ENCODE measurements around the gene TMTC2.

The TMTC2 gene

GRCh38 chr12:83018088-83018487, 331.4 kb downstream of the TMTC2 start:
- no peak for FAIRE-seq

GRCh38 chr12:83027021-83027723, 340.5 kb downstream of the TMTC2 start:
- FAIRE-seq, result no peak

GRCh38 chr12:83031196-83031595, 344.5 kb downstream of the TMTC2 start:
- FAIRE-seq, result no peak

- no peak for FAIRE-seq
Measured at GRCh38 chr12:83036847-83037246, 350.1 kb downstream of the TMTC2 start.

- FAIRE-seq, result no peak
Measured at GRCh38 chr12:83039413-83039812, 352.7 kb downstream of the TMTC2 start.

- FAIRE-seq, result no peak
Measured at GRCh38 chr12:83040339-83040738, 353.6 kb downstream of the TMTC2 start.

GRCh38 chr12:83040991-83041390, 354.3 kb downstream of the TMTC2 start:
- no peak for FAIRE-seq

GRCh38 chr12:83042441-83043200, 355.9 kb downstream of the TMTC2 start:
- FAIRE-seq, result no peak

- no peak for FAIRE-seq
Measured at GRCh38 chr12:83044736-83045135, 358.0 kb downstream of the TMTC2 start.

- no peak for FAIRE-seq
Measured at GRCh38 chr12:83046019-83046418, 359.3 kb downstream of the TMTC2 start.

- no peak for FAIRE-seq
Measured at GRCh38 chr12:83049306-83049705, 362.6 kb downstream of the TMTC2 start.

GRCh38 chr12:83052890-83053541, 366.3 kb downstream of the TMTC2 start:
- FAIRE-seq, result no peak

GRCh38 chr12:83057436-83057835, 370.7 kb downstream of the TMTC2 start:
- no peak for FAIRE-seq

- FAIRE-seq, result no peak
Measured at GRCh38 chr12:83059107-83059506, 372.4 kb downstream of the TMTC2 start.

GRCh38 chr12:83065562-83065961, 378.9 kb downstream of the TMTC2 start:
- no peak for FAIRE-seq

- FAIRE-seq, result no peak
Measured at GRCh38 chr12:83067981-83068380, 381.3 kb downstream of the TMTC2 start.

- FAIRE-seq, result no peak
Measured at GRCh38 chr12:83074358-83074894, 387.7 kb downstream of the TMTC2 start.

GRCh38 chr12:83075471-83075870, 388.8 kb downstream of the TMTC2 start:
- FAIRE-seq, result no peak

GRCh38 chr12:83077041-83077440, 390.3 kb downstream of the TMTC2 start:
- FAIRE-seq, result no peak

GRCh38 chr12:83082690-83083276, 396.1 kb downstream of the TMTC2 start:
- no peak for FAIRE-seq

- no peak for FAIRE-seq
Measured at GRCh38 chr12:83083616-83084015, 396.9 kb downstream of the TMTC2 start.

GRCh38 chr12:83084516-83085234, 398.0 kb downstream of the TMTC2 start:
- no peak for FAIRE-seq
